ENCODE measurements around the gene MS4A8.
"Not testable (repeated sequence)": the region's sequence is repeated elsewhere in the genome, so short reads cannot be mapped to it uniquely, and the experiment has no call there.

MS4A8 gene

DNA sequence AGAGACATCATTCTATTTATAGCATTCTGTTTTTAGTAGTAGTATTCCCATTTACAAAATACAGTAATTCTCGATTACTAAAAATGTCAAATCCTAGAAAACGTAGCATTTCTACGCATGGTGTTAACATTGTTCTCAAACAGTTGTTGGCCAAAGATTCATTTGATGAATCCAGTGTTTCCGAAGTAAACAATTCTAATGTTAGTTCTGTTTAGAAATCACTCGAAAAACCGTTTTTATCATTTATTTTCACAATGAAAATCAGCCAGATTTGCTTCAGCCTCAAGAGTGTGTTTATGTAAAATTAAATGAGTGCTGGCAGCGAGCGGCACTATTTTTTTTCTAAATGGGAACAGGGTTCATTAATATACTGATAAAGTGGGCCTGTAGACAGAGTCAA, 32.2 kb downstream of the MS4A8 start:
- no peak for DNase-seq

DNA sequence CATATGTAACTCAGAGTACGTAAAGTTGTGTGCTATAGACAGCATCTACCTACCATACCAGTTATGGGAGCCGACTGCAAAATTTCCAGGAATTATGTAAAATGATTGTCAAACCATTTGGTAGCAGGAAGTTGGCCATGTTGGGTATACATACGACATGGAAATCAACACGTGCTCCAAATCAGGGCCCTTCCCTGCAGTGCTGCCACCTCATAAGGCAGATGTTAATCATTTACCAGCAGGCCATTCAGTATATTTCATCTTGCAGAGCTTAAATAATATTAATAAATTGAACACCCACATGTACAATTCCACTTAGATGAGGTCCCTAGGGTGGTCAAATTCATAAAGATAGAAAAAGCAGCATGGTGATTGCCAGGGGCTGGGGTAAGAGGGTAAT, 34.9 kb downstream of the MS4A8 start:
- no peak for DNase-seq

DNA sequence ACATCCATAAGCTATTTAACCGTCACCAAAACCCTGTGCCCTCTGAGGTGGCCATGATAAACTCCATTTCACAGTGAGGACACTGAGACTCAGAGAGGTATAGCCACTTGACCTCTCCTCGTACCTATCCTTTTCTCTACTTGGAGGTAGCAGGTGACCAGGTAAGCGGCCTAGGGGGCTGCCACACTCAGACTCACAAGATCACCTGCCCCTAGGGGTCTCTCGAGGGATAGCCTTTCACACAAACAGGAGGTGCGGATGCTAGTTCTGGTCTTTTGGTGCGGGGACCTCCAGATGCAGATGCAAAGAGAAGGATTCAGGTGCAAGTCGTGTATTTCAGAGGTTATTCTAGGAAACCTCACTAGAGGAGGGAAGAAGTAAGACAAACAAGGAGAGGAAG, 39.7 kb downstream of the MS4A8 start:
- no peak for DNase-seq

DNA sequence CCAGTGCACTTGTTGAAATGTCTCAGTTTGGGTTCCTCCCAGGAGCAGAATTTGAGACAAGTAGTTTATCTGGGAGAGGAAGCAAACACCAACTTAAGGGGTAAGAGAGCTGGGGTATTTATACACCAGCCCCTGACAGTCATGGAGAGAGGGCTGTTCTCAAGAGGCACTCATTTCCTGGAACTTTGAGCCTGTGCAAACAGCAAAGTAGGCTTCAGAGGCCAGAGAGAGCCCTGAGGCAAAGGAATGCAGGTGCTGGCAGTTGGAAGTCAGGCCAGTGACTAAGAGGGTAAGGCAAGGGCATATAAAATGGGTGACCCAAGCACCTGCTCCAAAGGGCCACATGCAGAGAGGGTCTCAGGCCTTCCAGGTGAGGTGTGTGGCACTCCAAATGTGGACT, 41.2 kb downstream of the MS4A8 start:
- DNase-seq: no peak

DNA sequence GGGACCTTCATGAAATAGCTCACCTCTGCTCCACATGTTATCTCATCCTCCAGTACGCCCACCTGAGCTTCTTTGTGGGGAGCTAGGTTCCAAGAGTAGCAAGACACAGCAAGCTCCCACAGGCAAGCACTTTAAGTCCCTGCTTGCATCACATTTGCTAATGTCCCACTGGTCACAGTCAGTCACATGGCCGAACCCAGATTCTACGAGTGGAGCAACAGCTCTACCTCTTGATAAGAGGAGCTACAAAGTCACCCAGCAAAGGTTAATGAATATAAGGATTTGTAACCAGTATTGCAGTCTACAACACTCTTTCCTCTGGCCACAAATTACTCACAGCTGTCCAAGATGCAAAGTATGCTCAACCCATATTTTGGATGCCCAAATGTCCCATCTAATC, 42.0 kb downstream of the MS4A8 start:
- DNase-seq: no peak

DNA sequence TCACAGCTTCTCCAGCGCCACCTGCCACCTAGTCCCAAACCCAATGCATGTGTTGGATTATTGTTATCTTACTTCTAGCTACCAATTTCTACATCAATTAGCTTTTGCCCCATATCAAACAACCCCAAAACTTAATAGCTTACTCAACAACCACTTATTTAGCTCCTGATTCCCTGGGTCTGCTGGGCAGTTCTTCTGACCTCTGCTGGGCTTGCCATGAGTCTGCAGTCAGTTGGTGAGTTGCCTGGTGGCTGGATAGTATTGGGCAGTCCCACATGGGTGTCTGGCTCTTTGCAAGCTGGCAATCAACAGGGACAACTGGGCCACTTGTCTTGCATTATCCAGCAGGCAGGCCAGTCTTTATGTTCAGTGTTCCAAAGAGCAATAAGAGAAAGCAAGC, 43.6 kb downstream of the MS4A8 start:
- DNase-seq: no peak

DNA sequence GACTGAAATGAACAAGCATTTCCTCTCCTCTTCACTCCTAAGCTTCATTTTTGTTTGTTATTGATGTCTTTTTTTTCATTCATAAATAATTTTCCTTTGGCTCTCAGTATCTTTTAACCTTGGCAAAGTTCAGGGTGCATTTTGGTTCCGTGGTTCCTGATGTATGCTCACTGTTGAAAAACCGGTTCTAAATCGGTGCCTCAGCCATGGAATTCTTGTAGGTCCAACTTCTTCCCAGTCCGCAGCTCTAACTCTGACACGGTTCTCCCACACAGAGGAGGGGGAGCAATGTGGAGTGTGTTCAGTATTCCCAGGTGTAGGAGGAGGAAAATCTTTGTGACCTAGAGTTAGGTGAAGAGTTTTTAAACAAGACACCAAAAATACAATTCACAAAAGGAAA, 44.7 kb downstream of the MS4A8 start:
- no peak for DNase-seq

DNA sequence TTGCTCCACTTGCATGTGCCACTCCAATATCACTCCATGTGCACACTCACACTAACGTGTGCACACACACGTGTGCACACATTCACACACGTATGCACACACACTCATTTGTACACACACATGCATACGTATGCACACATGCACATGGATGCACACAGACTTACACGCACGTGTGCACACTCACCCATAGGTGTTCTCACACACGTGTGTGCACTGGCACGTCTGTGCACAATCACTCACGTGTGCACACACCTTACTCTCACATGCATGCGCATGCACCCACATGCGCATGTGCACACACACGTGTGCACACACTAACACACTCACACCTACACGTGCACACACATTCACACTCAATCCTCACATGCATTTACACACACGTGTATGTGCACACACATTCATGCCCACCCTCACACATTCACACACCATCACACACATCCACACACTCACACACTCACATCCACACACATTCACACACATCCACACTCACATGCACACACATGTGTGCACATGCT, 48.0 kb downstream of the MS4A8 start:
- DNase-seq: no peak

DNA sequence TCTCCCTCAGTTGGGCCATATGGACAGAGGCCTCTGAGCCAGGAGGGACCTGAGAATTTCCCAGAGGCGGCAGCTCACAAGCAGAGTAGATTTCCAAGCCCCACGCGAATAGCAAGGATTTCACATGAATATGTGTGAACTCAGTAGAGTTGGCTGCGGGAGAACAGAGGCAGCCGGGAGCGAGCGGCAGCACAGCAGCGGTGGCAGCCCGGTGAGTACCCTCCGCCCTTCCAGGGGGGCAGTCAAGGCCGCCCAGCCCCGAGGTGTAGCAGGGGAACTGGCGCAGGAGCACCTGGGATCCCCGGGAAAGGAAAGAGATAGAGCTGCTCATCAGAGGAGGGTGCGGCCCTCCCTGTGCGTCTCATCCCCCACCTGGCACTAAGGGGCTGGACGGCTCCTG, 48.8 kb downstream of the MS4A8 start:
- no peak for DNase-seq

DNA sequence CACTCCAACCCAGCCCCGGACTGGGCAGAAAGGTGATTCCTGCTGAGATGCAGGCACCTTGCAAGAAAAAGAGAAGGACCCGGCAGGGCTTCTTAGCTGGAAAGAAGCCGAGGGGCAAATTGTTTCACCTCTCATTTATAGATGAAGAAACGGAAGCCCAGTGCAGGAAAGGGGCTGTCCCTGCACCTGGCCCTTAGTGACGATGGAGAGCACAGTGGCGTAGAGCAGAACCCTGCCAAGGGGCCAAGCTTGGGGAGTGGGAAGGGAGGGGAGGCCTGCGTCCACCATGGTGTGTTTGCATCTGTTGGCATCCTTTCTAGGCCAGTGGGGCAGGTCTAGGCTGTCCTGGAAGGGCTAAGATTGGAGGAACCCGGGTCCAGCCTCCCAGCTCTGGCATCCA, 49.4 kb downstream of the MS4A8 start:
- no peak for DNase-seq

DNA sequence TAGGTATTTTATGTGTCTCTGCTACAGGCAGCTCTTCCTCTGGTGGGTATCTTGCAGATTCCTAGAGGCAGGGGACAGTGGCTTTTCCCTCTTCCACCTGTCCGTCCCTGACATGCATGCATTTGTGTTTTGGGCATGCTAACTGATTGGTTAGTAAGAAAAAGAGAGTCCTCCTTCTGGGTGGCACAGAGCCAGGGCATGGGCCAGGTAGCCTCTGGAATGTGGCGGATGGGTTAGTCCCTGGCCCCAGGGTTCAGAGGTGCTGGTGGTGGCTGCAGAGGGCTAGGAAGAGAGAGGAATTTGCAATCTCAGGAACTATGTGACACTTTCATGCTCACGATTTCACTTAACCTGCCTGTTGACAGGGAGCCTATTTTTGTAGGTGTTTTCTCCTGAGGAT, 51.5 kb downstream of the MS4A8 start:
- no peak for DNase-seq

DNA sequence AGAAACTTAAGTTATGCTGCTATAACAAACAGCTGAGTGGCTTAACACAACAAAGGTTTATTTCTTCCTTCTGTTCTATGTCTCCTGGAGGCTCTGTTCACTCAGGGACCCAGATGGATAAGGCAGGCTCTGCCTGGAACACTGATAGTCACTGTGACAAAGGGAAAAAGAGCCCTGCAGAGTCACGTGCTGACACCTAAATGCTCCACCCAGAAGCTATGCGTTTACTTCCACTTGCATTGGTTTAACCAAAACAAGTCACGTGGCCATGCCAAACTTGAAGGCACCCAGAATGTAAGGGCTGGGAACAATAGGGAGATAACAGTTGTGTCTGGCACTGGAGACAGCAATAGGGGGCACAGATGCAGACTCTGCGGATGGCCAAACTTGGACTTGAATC, 53.9 kb downstream of the MS4A8 start:
- no peak for DNase-seq

DNA sequence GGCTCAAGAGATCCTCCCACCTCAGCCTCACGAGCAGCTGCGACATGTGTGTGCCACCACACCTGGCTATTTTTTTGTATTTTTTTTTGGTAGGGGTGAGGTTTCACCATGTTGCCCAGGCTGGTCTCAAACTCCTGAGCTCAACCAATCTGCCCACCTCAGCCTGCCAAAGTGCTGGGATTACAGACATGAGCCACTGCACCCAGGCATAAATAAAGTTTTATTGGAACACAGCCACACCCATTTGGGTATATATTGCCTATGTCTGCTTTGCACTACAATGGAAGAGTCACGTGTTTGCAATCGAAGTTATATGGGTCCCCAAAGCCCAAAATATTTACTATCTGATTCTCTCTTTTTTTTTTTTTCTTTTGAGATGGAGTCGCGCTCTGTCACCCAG, 55.5 kb downstream of the MS4A8 start:
- no peak for DNase-seq

DNA sequence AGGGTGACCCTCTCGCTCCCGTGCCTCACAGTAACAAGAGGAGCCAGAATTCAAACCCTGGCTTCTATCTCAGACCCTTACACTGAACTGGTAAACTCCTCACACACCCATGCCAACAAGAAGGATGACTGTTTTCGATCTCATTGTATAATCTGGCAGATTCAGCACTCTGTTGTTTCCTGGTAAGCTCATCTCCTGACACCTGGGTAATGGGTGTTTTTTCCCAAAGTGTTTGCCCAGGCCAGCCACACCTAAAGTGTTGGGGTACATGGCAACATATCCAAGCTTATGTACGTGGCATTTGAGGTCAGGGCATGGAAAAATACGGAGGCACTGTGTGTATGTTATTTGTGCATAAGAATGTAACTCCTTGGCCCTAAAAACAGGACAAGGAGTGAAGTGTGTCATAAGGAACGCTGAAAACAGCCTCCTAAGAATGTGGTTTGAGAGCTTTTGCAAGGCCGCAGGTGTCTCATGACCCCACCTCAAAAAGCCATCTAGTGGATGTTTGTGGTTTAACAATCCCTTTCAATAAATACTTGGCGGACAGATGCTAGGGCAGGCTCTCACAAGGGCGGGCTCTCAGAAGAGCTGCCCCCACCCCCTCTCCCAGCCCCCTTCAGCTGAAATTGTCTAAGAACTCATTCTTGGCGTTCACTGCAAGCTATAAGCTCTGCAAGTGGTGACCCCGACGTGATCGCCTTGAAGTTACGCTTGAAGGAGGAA, 57.1 kb downstream of the MS4A8 start, which contains the start of gene MS4A15:
Gene MS4A15, plus strand, starts transcription at position 561 of the 726 bp plus-strand sequence. CDS start 6,867 bp downstream, outside the sequence.
- peak; percentile 16 to 29 for DNase-seq

DNA sequence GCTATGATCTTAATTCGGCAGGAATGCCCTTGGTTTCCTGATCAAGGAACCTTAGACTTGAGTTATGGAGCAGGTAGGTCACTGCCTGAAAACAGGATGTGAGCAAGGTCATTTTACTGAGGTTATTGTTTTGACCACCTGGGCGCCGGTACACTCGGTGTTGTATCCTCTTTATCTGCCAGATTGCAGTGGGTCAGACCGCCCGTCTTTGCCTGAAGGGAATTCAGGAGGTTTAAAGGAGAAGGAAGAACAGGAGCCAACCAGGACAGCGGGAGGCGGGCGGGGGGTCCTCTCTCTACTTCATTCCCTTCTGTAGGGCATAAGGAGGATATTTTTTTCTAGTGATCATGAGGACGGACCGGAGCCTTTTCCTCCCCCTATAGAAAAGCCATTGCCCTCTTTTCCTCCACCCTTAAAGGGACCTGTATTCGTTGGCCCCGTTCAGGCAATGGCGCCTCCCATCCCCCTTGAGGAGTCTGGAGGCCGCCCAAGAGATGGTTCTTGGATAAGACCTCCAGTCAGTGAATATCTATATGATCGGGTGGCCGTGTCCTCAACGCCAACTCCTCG, 57.9 kb downstream of the MS4A8 start:
- no peak for DNase-seq

DNA sequence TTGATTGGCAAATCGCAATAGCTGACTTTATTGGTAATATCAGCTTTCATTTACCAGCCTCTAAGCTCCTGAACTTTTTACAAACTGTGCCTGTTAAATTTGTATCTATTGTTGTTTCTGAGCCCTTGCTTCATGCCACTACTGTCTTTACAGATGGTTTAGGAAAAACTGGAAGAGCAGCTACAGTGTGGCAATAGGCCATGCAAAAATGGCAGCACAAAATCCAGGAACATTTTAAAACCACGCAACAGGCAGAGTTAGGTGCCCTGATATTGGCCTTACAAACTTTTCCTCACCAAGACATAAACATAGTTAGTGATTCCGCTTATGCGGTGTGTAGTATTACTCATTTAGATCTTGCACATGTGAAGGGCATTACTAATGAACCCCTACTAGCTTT, 59.3 kb downstream of the MS4A8 start:
- not testable (repeated sequence) for DNase-seq

DNA sequence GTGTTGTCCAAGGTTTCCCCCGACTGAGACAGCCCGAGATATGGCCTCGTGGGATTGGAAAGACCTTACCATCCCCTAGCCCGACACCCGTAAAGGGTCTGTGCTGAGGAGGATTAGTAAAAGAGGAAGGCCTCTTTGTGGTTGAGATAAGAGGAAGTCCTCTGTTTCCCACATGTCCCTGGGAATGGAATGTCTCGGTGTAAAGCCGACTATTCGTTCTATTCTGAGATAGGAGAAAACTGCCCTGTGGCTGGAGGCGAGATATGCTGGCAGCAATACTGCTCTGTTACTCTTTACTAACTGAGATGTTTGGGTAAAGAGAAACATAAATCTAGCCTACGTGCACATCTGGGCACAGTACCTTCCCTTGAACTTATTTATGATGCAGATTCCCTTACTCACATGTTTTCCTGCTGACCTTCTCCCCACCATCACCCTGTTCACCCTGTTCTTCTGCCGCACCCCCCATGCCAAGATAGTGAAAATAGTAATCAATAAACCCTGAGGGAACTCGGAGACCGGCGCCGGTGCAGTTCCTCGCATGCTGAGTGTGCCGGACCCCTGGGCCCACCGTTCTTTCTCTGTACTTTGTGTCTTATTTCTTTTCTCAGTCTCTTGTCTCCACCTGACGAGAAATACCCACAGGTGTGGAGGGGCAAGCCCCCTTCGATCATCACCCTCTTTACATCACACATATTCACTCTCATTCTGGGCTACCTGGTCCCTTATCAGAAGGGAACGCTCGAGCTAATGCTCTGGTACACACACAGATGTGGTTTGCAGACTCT, 60.2 kb downstream of the MS4A8 start:
- peak; percentile 29 to 50 for DNase-seq

DNA sequence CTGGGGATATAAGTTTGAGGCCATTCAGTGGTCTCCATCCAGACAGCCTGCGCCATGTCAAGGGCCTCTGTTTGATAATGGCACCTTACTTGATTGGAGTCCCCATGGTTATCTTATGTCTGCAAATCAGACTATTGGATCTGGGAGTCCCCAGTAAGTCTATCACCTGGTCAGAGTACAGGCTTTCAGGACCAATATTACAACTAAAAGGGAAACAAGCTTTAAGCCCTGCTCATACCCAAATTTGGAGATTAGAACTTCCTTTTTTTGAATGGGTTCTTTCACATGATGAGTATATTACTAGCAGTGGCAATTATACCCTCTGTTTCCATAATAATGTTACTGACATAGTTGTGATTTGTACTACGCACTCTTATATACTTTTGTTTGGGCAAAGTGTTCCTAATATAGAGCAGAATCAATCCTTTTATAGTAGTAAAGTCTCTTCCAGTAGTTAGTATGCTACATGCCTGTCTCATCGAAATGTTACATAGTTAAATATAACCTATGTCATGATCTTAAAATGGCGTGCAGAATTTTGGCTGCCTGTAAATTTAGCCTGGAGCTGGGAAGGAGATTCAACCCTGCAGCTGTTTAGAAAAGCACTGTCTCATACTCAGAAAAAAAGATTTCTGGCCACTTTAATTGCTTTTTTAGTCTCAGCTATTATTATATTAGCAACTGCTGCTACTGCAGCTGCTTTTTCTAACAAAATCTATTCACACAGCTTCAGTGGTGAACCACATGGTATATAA, 62.2 kb downstream of the MS4A8 start:
- DNase-seq: peak; percentile 6 to 20

DNA sequence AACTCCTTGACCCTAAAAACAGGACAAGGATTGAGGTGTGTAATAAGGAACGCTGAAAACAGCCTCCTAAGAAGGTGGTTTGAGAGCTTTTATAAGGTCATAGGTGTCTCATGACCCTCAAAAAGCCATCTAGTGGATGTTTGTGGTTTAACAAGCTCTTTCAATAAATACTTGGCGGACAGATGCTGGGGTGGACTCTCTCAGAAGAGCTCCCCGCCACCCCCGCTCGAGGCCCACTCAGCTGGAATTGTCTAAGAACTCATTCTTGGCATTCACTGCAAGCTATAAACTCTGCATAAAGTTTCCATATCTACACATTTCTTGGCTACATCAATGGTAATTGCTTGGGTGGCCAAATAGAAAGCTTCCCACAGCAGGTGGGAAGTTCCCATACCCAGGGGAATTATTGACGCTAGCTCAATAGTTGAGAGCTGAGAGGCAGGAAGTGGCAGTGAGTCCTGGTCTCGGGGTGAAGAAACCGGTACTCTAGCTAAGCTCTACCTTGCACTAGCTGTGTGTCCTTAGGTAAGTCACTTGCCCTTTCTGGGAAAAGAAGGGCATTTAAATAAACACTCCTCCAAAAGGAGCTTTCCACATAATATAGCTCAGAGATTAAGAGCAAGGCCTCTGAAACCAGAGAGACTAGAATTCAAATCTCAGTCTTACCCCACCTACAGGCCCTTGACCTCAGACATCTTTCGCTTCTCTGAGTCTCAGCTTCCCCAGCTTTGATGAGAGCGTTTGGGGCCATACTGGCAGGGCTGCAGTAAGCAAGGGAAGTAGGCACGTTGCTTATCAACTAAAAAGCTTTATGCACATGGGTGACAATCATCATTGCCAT, 63.7 kb downstream of the MS4A8 start:
- DNase-seq: no peak

DNA sequence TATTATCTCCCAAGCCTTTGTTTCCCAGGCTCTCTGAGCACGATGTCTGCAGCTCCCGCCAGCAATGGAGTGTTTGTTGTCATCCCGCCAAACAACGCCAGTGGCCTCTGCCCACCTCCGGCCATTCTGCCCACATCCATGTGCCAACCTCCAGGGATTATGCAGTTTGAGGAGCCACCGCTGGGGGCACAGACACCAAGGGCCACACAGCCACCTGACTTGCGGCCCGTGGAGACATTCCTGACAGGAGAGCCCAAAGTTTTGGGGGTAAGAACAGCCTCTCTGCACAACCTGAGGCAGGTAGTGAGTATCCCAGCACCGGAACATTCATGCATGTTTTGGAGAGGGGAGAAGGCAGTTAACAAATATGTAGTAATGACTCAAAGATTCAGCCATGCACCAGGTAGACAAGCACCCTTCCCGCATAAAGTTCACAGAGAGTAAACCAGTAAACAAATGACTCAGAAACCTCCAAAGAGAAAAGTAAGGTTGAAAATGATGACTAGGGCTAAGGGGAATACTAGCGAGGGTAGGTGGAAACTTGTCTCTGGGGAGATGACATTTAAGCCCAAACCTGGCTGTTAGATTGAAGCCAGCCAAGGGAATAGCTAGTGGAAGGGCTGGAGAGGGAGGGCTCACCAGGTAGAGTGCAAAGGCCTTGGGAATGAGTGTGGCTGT, 64.4 kb downstream of the MS4A8 start:
- no peak for DNase-seq

DNA sequence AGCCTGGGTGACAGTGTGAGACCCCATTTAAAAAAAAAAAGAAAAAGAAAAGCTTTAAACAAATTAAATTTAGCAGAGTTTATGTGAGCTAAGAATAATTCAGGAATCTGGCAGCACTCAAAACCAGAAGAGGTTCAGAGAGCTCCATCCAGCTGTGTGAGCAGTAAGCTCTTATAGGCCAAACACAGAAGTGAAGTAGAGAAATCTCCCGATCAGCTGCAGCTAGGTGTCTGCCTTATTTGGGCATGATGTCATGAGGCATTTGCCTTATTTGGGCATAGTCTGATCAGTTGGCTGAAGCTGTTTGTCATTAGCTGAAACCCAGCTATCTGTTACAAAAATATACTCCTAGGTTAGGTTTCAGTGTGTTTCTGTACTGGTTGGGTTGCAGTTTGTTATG, 65.5 kb downstream of the MS4A8 start:
- no peak for DNase-seq
